Measurements from ENCODE around the gene SEC14L2. TPM values are rescaled to one million over a fixed set of nuclear protein-coding genes. Genes with fewer than 3 reads are reported as not detected.

SEC14L2 gene
- total and polyA plus RNA-seq, 2 donors (not counting 3 experiments of a cell fraction or from before 2014, with no cell fraction given) = 22.5 to 28.8 TPM

- Histone ChIP-seq H3K9ac (replicated peaks; ENCODE audit: extremely low read depth, insufficient read depth, low read length) (no peak overlapping the region), H3K27ac (ENCODE audit: insufficient read depth, low read depth, low read length) (no peak overlapping the region), H3K9me3 (replicated peaks; ENCODE audit: control insufficient read depth, insufficient read depth, low read length) (no peaks in the 10 kb centered on the region), H3K9me1 (replicated peaks; ENCODE audit: control insufficient read depth, extremely low read depth, insufficient read depth, low read length) (no peaks in the 10 kb centered on the region), H3K36me3 (ENCODE audit: control insufficient read depth in 2 of 2, extremely low read depth in 1 of 2, insufficient read depth in 2 of 2, low read length in 2 of 2) (peaks cover 0 to 6% of the 10 kb centered on the region in 2 experiments), H4K20me1 (replicated peaks; ENCODE audit: control insufficient read depth, extremely low read depth, insufficient read depth, low read length) (no peaks in the 10 kb centered on the region), H3K27me3 (ENCODE audit: control insufficient read depth in 2 of 2, insufficient read depth in 2 of 2, low read length in 2 of 2) (no peaks in the 10 kb centered on the region), H3K79me2 (ENCODE audit: control insufficient read depth, insufficient read depth, low read length) (no peaks in the 10 kb centered on the region), H3K4me2 (ENCODE audit: insufficient read depth, low read length) (no peak overlapping the region), H2AFZ (ENCODE audit: low read depth, low read length) (no peak overlapping the region), H3K4me3 (replicated peaks in 1 of 3; ENCODE audit: insufficient read depth in 1 of 3, low read depth in 1 of 3, low read length in 3 of 3) (no peak overlapping the region), H3K4me1 (ENCODE audit: control insufficient read depth, extremely low read depth, insufficient read depth, low read length) (no peaks in the 10 kb centered on the region)
- DNase-seq (ENCODE audit: low read depth, low spot score) (no peak), FAIRE-seq (no peak)
- intact Hi-C loops (cut with micrococcal nuclease) = no loop called here
- dilution Hi-C loops (cut with MboI; ENCODE audit: extremely low pct_ligation_motif_present, low sequenced_read_pairs) = no loop called here
- ChIA-PET POLR2A (no interaction called here), CTCF (interaction anchor here (0.9 to 2.7 kb wide), 3 partner anchors 14 to 86 kb away, joined by 3 to 6 read pairs (median 4); partner anchors contain the start of gene RNF215)
- BruUV-seq (replicated peaks) = no TSS peak
- TF ChIP-seq MYC (IDR thresholded peaks at IDR 0.05; ENCODE audit: low read depth, low read length) (no peak), FOS (IDR thresholded peaks at IDR 0.05; ENCODE audit: borderline replicate concordance, insufficient read depth, low read length) (no peak), POLR2AphosphoS5 (IDR thresholded peaks at IDR 0.05; ENCODE audit: insufficient read depth, low read depth, low read length) (no peak), MAX (IDR thresholded peaks at IDR 0.05; ENCODE audit: insufficient read depth, insufficient read length) (no peak), EZH2 (IDR thresholded peaks at IDR 0.05; ENCODE audit: borderline replicate concordance, low read depth, low read length, severe bottlenecking) (no peak)
Observed at GRCh38 chr22:30373331-30374325, 23.2 kb upstream of the SEC14L2 start.

All from endothelial cell of umbilical vein (primary cell).